Measurements from ENCODE around the gene GSTT2.
"Not testable (repeated sequence)": the region's sequence is repeated elsewhere in the genome, so short reads cannot be mapped to it uniquely, and the experiment has no call there.

Gene GSTT2

GRCh38 chr22:23979557-23980240 lies at the start of gene GSTT2:
Gene GSTT2, plus strand, starts transcription at chr22:23980134.
- H3K9me3 ChIP-seq (ENCODE audit: low read length); H3K27me3 ChIP-seq (ENCODE audit: insufficient read depth, low read length); H3K4me3 ChIP-seq (ENCODE audit: low read length); H3K4me1 ChIP-seq (ENCODE audit: insufficient read depth, low read length); H3K36me3 ChIP-seq (ENCODE audit: insufficient read depth, low read length); H2AFZ ChIP-seq (ENCODE audit: low read depth, low read length): not testable (repeated sequence)

- H3K4me1 ChIP-seq (ENCODE audit: insufficient read depth, low read length): no peaks in the 10 kb centered on the region
- no peak overlapping the region for H2AFZ ChIP-seq (ENCODE audit: low read depth, low read length)
- no peaks in the 10 kb centered on the region for H3K9me3 ChIP-seq (ENCODE audit: low read length)
- H3K36me3 ChIP-seq (ENCODE audit: insufficient read depth, low read length): no peaks in the 10 kb centered on the region
- H3K27me3 ChIP-seq (ENCODE audit: insufficient read depth, low read length): no peaks in the 10 kb centered on the region
- H3K4me3 ChIP-seq (ENCODE audit: low read length): no peak overlapping the region
Observed at GRCh38 chr22:23938328-23939016, 41.5 kb upstream of the GSTT2 start.

GRCh38 chr22:23939017-23939357 lies 40.9 kb upstream of the GSTT2 start:
- no peaks in the 10 kb centered on the region for H3K27me3 ChIP-seq (ENCODE audit: insufficient read depth, low read length)
- H3K36me3 ChIP-seq (ENCODE audit: insufficient read depth, low read length): no peaks in the 10 kb centered on the region
- H2AFZ ChIP-seq (ENCODE audit: low read depth, low read length): no peak overlapping the region
- H3K9me3 ChIP-seq (ENCODE audit: low read length): no peaks in the 10 kb centered on the region
- H3K4me3 ChIP-seq (ENCODE audit: low read length): no peak overlapping the region
- no peaks in the 10 kb centered on the region for H3K4me1 ChIP-seq (ENCODE audit: insufficient read depth, low read length)

- H3K36me3 ChIP-seq (ENCODE audit: insufficient read depth, low read length); H3K9me3 ChIP-seq (ENCODE audit: low read length); H3K27me3 ChIP-seq (ENCODE audit: insufficient read depth, low read length); H2AFZ ChIP-seq (ENCODE audit: low read depth, low read length); H3K4me1 ChIP-seq (ENCODE audit: insufficient read depth, low read length); H3K4me3 ChIP-seq (ENCODE audit: low read length): not testable (repeated sequence)
Observed at GRCh38 chr22:23940166-23940565, 39.8 kb upstream of the GSTT2 start.

- H3K4me3 ChIP-seq (ENCODE audit: low read length); H3K27me3 ChIP-seq (ENCODE audit: insufficient read depth, low read length); H3K36me3 ChIP-seq (ENCODE audit: insufficient read depth, low read length); H2AFZ ChIP-seq (ENCODE audit: low read depth, low read length); H3K4me1 ChIP-seq (ENCODE audit: insufficient read depth, low read length); H3K9me3 ChIP-seq (ENCODE audit: low read length): not testable (repeated sequence)
Observed at GRCh38 chr22:23947391-23947790, 32.5 kb upstream of the GSTT2 start.

- not testable (repeated sequence) for H3K36me3 ChIP-seq (ENCODE audit: insufficient read depth, low read length); H3K4me3 ChIP-seq (ENCODE audit: low read length); H3K27me3 ChIP-seq (ENCODE audit: insufficient read depth, low read length); H3K9me3 ChIP-seq (ENCODE audit: low read length); H3K4me1 ChIP-seq (ENCODE audit: insufficient read depth, low read length); H2AFZ ChIP-seq (ENCODE audit: low read depth, low read length)
Observed at GRCh38 chr22:23949764-23950163, 30.2 kb upstream of the GSTT2 start.

GRCh38 chr22:23951383-23951782 lies 28.6 kb upstream of the GSTT2 start:
- not testable (repeated sequence) for H2AFZ ChIP-seq (ENCODE audit: low read depth, low read length); H3K27me3 ChIP-seq (ENCODE audit: insufficient read depth, low read length); H3K9me3 ChIP-seq (ENCODE audit: low read length); H3K4me3 ChIP-seq (ENCODE audit: low read length); H3K4me1 ChIP-seq (ENCODE audit: insufficient read depth, low read length); H3K36me3 ChIP-seq (ENCODE audit: insufficient read depth, low read length)

- not testable (repeated sequence) for H2AFZ ChIP-seq (ENCODE audit: low read depth, low read length); H3K27me3 ChIP-seq (ENCODE audit: insufficient read depth, low read length); H3K4me3 ChIP-seq (ENCODE audit: low read length)
Observed at GRCh38 chr22:23952794-23953405, 27.0 kb upstream of the GSTT2 start.

GRCh38 chr22:23953485-23953884 lies 26.4 kb upstream of the GSTT2 start:
- H3K9me3 ChIP-seq (ENCODE audit: low read length); H2AFZ ChIP-seq (ENCODE audit: low read depth, low read length); H3K4me1 ChIP-seq (ENCODE audit: insufficient read depth, low read length); H3K36me3 ChIP-seq (ENCODE audit: insufficient read depth, low read length); H3K4me3 ChIP-seq (ENCODE audit: low read length); H3K27me3 ChIP-seq (ENCODE audit: insufficient read depth, low read length): not testable (repeated sequence)

More at GRCh38 chr22:23952794-23953405, 27.0 kb upstream of the GSTT2 start:
- H3K36me3 ChIP-seq (ENCODE audit: insufficient read depth, low read length); H3K4me1 ChIP-seq (ENCODE audit: insufficient read depth, low read length); H3K9me3 ChIP-seq (ENCODE audit: low read length): not testable (repeated sequence)

- H3K36me3 ChIP-seq (ENCODE audit: insufficient read depth, low read length); H3K4me1 ChIP-seq (ENCODE audit: insufficient read depth, low read length); H3K27me3 ChIP-seq (ENCODE audit: insufficient read depth, low read length); H3K9me3 ChIP-seq (ENCODE audit: low read length); H2AFZ ChIP-seq (ENCODE audit: low read depth, low read length); H3K4me3 ChIP-seq (ENCODE audit: low read length): not testable (repeated sequence)
Observed at GRCh38 chr22:23954193-23954990, 25.5 kb upstream of the GSTT2 start.

- not testable (repeated sequence) for H3K4me1 ChIP-seq (ENCODE audit: insufficient read depth, low read length); H3K9me3 ChIP-seq (ENCODE audit: low read length)
Observed at GRCh38 chr22:23954991-23955305, 25.0 kb upstream of the GSTT2 start.

GRCh38 chr22:23955886-23956285 lies 24.0 kb upstream of the GSTT2 start:
- not testable (repeated sequence) for H3K36me3 ChIP-seq (ENCODE audit: insufficient read depth, low read length); H3K9me3 ChIP-seq (ENCODE audit: low read length); H3K4me1 ChIP-seq (ENCODE audit: insufficient read depth, low read length); H3K4me3 ChIP-seq (ENCODE audit: low read length); H2AFZ ChIP-seq (ENCODE audit: low read depth, low read length); H3K27me3 ChIP-seq (ENCODE audit: insufficient read depth, low read length)

More at GRCh38 chr22:23954991-23955305, 25.0 kb upstream of the GSTT2 start:
- H3K27me3 ChIP-seq (ENCODE audit: insufficient read depth, low read length); H2AFZ ChIP-seq (ENCODE audit: low read depth, low read length); H3K4me3 ChIP-seq (ENCODE audit: low read length); H3K36me3 ChIP-seq (ENCODE audit: insufficient read depth, low read length): not testable (repeated sequence)

GRCh38 chr22:23956301-23956900 lies 23.5 kb upstream of the GSTT2 start:
- H3K4me1 ChIP-seq (ENCODE audit: insufficient read depth, low read length); H2AFZ ChIP-seq (ENCODE audit: low read depth, low read length); H3K4me3 ChIP-seq (ENCODE audit: low read length); H3K9me3 ChIP-seq (ENCODE audit: low read length); H3K36me3 ChIP-seq (ENCODE audit: insufficient read depth, low read length); H3K27me3 ChIP-seq (ENCODE audit: insufficient read depth, low read length): not testable (repeated sequence)
